NCI-H1417 treated with DMSO at 0.1 percent for 48 hours (cell line): ENCODE data around the gene CNTFR.

Source experiments
- DNase-seq: peaks from one replicate; lab custom pipeline; 2025; lab: John Stamatoyannopoulos, UW

CNTFR gene

DNA sequence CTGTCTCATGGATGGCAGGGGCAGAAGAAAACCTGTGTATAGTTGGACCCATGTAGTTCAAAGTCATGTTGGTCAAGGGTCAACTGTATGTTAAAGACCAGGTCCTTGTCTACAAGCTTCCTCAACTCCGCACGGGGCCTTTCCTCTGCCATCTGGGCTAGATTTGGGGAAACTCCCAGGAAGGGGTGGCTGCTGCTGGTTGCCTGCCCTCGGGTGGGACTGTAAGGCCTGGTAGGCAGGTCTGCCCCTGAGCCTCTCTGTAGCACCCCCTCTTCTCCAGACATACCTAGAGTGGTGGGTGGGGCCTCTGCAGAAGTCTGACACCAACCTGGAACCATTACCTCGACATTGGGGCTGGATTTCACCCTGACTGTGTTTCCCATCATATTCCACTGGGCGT is 82.0 kb downstream of the CNTFR start:
- no peak for DNase-seq

DNA sequence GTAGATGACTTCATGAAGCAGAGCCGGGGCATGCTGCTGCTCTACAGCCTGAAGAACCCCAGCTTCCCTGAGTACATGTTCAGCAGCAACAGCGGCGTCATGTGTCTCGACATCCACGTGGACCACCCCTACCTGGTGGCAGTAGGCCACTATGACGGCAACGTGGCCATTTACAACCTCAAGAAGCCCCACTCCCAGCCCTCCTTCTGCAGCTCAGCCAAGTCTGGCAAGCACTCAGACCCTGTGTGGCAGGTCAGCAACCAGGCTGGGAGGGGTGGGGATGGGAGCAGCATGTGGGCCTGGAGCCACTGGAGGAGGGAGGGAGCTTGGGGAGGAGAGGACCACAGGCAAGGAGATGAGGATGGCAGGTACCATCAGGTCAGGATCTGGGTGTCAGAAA is 82.9 kb downstream of the CNTFR start:
- DNase-seq, result no peak

DNA sequence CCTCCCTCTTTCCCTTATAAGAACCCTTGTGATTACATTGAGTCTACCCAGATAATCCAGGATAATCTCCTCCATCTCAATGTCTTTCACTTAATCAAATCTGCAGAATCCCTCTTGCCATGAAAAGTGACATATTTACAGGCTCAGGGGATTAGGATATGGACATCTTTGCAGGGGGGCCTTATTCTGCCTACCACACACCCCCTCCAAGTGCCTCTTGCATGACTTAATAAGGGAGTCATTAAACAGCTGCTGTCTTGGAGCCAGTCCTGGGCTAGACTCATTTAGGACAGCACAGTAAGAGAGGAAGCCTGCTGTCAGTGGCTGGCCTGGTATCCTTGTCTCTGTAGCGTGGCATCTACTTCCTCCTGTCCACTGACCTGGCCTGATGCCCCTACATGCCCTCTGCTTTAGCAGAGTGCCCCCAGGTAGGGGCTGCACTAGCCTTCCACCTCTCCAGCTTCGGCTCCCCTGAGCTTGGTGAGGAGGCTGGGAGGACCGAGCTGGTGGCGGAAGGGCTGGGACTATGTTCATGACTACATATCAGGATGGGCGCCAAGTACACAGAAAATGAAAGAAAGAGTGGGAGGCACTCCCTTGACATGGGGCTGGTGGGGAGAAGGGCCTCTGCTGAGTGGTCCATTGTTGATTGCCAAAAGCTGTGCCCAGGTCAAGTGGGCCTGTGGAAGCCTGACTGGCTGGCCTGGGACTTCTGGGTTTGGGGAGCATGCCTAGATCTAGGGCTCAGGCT is 84.0 kb downstream of the CNTFR start:
- DNase-seq, result no peak

DNA sequence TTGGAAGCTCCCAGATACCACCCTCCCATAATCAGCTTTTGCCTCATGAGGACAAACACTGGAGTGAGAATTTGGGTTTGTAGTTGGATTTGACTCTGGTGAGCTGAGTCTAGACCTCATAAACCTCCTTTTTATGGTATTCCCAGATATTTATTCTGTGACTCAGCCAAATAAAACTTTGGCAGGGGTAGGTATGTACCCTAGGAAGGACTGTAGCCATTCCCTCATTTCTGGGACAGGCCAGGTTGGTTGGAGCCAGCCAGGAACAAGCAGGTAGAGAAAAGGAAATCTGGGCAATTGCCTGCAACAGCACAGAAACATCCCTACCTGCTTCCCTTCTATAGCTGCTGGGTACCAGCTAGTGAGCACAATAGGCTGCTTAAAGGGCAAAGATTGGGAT is 86.1 kb downstream of the CNTFR start:
- DNase-seq, result no peak

DNA sequence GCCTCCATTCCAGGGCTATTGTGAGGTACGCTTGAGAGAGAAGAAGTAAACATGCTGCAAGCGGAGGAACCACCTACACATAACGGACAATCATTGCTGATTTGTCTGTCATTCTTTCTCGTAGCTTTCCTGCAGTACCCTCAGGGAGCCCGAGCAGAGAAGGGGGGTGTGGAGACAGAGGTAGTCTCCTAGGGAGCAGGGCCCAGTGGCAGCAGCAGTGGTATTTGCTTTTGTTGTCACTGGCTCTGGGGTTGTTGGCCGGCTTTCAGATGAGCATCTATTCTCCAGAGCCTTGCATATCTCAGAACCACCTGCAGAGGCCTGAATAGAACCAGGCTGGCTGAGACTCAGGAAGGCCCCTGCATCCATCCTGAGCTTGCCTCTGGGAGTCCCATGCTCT is 86.6 kb downstream of the CNTFR start:
- no peak for DNase-seq

DNA sequence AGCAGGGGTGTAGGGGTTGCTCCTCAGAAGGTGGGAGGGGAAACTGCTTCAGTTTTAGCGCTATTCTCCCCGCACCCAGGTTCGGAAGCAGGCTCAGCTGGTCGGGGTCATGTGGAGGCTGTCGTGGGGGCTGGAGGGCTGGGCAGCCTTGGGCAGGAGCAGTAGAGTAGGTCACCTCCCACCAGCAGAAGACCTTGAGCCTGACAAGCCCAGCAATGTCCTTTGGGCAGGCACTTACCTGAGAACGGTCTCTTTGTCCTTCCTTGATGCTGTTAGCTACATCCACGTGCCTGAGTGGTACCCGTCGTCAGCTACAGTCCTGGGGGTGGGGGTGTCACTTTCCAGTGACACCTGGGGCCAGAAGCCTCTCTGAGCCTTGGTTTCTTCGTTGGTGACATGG is 87.1 kb downstream of the CNTFR start:
- no peak for DNase-seq

DNA sequence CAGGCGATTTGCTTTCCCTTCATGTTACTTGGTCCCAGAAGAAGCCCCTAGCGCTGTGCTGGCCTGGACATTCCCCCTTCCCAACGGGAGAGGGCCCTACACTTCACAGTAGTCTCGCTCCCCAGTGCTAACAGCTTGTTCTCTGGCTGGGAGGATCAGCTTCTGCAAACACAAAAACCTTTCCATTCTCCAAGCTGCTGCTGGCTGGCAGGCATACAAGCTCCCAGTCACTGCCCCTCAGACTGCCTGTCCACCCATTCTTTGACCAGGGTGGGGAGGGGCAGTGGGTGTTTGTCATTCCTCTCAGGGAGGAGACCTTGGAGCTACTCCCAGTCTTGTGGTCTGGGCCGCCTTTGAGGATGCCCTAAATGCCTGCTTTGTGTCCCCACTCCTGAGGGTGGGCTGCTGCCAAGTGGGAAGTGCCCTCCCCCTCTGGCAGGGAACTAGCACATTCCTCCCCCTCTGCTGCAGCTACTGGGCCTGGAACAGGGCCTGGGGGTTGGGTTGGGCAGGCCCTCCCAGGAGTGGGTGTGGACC is 87.6 kb downstream of the CNTFR start:
- no peak for DNase-seq
